Ovary (tissue), 3 donors: ENCODE data around the gene FBN3.

ENCODE experiments used
- CTCF ChIP-seq, 3 donors: fragments of 450-650 bp in 2 of 3; fragments of 200-600 bp in 1 of 3; IDR thresholded peaks; one replicate each; pipeline versions ENCODE4 v1.5.1 to v1.8.0; 2016 to 2022; ENCODE audit warnings: antibody characterized with exemption in 3 of 3, mild to moderate bottlenecking in 1 of 3
- EP300 ChIP-seq: sonication (generic); formaldehyde crosslinking; IDR thresholded peaks from one replicate; pipeline ENCODE4 v1.6.1; 2017; ENCODE audit warnings: antibody characterized with exemption
- POLR2A ChIP-seq: fragments of 450-650 bp; IDR thresholded peaks from one replicate; pipeline ENCODE4 v1.6.1; 2017; ENCODE audit warnings: antibody characterized with exemption, mild to moderate bottlenecking, moderate library complexity
- donor health status: DM: no; HTN: no; CAD: no.

- TF ChIP-seq CTCF (IDR thresholded peaks at IDR 0.05), result no peak
- TF ChIP-seq EP300, result no peak
- no peak for TF ChIP-seq POLR2A
Observed at GRCh38 chr19:8054169-8054568, 95.2 kb downstream of the FBN3 start.
